Activated CD8-positive, alpha-beta memory T cell treated with anti-CD3 and anti-CD28 coated beads, Interleukin-2, amount 50 U/mL, for 4 hours (primary cell): ENCODE results near the gene CERKL.

Experiments used
- DNase-seq: peaks from one replicate; pipeline ENCODE4 v3.0.0-alpha.2; 2020

CERKL gene

GRCh38 chr2:181573140-181573736 lies 83.7 kb downstream of the CERKL start:
- DNase-seq: no peak

GRCh38 chr2:181570833-181571661 lies 85.9 kb downstream of the CERKL start:
- no peak for DNase-seq

DNA sequence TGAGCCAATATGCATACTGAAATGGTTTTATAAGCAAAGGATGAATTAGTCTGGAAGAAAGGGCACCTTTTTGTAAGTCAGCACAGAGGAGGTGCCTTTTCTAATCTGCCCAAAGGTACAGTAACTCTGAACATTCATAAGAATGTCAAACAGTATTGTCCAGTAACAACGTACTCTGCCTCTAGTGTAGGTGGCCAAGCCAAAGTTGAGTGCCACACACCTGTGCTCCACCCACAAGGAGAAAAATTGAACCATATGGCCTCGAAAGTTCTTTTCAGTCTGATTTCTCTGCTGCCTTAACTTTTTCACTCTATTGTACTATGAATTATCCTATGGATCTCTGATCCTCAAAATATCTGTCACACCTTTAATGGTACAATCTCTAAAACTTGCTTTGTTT lies 86.8 kb downstream of the CERKL start:
- DNase-seq: no peak

DNA sequence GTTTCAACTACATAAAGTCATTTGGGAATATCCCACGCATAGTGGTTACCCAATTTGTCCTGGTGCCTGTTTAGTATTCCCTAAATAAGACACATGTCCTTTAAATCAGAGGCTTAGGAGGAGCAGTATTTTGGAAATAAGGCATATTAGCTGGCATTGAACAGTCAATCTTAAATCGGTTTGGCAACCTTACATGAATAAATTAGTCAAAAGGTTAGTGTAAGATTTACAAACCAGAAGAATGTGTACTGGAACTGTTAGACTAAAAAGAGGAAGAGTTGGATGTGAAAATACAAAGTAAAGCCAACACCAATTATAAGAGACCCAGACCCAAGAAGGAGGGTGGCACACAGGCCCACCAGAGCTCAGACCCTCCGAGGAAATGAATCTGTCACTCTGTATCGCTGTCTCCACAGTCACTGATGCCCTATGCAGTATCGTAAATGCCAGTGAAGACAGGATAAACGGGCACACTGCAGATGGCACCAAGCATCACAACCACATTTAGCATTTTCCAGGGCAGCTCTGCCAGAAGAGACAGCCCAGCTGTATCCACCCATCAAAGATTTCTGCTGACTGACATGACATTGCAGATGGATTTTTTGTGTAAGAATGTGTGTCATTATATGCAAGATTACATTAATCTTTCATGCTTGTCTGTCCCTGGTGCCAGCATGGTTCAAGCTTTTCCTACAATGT lies 90.4 kb downstream of the CERKL start:
- no peak for DNase-seq

DNA sequence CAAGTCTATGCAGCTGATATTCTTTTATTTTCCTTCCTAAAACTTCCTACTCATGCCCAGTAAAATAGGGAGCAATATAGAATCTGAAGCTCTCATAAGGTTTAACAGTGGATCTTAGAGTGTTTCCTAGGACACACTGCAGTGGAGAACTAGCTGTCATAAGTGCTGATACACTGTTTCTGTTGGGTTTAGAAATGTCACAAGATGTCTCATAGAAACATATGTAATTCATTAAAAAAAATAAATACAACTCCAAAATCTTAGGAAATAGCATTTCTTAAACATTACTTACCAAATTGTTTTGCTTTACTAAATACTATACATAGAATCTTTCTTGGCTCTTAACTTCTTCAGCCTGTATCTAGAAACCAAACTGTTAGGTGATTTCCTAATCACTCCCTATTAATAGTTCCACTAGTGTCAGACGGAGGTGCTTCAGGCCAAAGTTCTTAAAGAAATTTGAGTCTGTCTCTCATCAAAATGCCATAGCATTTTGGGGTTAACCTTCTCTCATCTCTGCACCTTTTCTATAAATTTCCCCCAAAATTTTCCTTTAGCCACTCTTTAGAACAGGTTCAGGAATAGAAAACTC lies 93.7 kb downstream of the CERKL start:
- DNase-seq: no peak

GRCh38 chr2:181558371-181558770 lies 98.5 kb downstream of the CERKL start:
- DNase-seq: no peak

DNA sequence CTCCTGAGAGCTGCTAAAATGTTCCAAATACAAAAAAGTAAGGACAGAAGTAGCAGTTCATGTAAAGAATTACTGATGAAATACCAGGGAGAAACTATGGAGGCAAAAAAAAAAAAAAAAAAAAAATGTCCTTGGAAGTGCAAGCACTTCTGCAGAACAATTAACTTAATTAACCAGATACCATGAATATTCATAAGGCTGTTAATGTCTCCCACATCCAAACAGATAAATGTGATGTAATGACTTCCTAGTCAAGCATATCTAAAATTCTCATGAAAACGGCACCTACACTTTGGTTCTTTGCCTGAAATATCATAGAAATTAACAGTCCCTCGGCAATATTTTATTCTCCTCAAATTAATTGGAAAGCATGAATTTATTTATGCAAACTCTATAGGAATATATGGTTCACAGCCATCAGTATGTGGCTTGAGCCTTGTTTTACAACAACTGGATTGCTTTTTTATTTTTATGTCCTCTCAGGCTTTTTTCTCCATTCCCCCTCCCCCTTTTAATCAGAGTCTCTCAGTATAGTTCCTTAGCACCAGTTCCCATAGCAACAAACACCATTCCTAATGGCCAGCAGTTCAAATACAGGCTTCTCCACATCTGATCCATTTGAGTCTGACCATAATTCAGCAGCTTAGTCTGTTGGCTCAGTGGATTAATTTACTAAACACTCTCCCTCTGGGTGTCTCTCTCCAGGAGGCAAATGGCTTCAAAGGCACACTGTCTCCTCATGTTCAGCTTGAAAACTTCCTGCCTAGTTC lies 102.7 kb downstream of the CERKL start:
- no peak for DNase-seq

- no peak for DNase-seq
These were observed 103.7 kb downstream of the CERKL start for GRCh38 chr2:181553244-181553643.

- DNase-seq: no peak
These were observed 104.1 kb downstream of the CERKL start for GRCh38 chr2:181552808-181553207.

- no peak for DNase-seq
These were observed 110.8 kb downstream of the CERKL start for GRCh38 chr2:181546086-181546485.

GRCh38 chr2:181542170-181542569 lies 114.7 kb downstream of the CERKL start:
- no peak for DNase-seq

DNA sequence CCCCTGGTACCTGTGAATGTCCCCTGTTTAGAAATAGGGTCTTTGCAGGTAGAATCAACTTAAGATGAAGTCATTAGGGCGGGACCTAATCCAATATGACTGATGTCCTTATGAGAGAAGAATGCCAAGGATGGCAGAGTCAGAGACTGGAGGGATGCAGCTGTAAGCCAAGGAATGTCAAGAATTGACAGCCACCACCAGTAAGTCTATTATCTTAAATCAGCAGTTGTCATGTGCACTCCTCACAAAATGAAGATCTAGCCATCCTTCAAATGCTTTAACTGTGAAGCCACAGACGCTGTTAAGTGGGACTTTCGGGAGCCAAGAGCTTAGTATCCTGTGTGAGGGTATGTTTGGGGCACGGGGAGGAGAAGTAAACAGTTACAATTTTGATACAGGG lies 116.5 kb downstream of the CERKL start:
- DNase-seq: no peak

DNA sequence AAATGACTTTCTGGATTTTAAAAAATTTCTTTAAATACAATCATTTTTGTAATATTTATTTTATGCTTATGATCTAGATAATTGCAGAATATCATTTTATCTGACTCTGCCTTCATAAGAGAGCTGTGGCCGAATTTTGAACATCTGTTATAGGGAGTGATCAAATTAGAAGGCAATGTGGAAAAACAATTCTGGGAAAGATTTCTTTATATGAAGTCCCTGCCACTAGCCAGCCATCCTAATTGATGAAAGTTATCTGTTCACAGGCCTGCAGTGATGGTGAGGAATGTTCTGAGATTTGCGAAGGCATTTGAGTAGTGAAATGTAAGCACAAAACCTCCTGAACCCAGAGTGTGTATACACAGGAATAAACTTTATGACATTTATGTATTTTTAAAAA lies 120.2 kb downstream of the CERKL start:
- no peak for DNase-seq

DNA sequence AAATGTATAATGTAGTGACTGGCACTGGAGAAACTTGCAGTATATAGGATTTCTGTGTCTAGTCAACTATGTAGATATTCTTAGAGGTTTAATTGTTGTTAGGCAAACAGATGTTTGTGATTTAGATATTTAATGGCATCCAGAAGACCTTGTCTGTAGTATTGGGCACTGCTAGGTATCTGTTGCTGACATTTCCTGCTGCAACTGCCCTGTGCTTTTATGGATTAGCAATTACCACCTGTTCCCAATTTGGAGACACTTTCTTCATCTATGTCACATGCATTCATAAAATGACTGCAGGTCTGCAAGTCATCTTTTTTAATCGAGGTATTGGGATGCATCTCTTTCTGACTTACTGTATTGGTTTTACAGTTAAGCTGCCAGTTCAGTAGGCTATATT lies 128.5 kb downstream of the CERKL start:
- no peak for DNase-seq

DNA sequence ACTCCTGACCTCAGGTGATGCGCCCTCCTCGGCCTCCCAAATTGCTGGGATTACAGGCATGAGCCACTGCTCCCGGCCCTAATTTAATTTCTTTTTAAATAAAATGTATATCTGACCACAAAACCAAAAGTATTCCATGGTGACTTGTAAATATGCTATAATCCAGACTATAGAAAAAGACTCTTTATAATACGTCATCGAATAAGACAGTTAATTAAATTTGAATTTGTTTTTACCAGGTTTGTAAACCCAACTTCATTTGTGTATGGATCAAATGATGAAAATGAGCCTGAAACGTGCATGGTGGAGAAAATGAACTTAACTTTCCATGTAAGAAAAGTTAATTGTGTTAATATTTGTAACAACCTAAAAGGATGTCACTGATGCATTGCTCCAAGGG lies 129.8 kb downstream of the CERKL start:
- no peak for DNase-seq

DNA sequence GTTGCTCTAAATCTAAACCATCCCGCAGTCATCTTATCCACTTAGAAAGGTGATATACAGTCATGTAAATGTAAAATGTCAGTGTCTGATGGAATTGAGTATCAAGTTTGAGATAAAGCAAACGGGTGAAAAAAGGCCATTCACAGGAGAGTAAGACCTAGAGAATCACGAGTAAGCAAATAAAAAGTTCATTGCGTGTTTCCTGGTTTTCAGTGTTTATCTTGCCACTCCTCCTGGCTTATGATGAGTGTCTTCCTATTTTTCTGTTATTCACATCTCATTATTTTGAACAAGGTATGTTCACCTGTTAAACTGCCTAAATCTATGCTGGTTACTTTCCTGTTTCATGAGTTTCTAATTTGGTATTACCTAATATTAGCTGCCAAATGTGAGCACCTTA lies 130.9 kb downstream of the CERKL start:
- DNase-seq: no peak

DNA sequence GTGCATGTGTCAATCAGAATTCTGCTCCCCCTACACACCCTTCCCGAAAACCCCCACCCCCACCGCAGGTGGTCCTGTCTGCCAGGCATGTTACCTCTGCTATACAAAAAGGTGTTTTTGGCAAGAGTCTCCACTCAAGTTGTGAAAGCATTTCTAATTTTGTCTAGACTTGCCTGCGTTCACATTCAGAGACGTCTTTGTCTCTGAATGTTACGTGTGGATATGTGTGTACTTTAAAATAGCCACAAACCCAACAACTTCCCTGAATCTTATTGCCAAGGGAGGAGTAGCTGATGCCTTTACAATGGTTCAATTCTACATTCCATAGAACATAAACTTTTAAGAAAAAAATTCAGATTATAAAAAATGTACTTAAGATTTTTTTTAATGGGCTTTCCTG lies 133.1 kb downstream of the CERKL start:
- no peak for DNase-seq

GRCh38 chr2:181520253-181520652 lies 136.7 kb downstream of the CERKL start:
- DNase-seq: no peak

DNA sequence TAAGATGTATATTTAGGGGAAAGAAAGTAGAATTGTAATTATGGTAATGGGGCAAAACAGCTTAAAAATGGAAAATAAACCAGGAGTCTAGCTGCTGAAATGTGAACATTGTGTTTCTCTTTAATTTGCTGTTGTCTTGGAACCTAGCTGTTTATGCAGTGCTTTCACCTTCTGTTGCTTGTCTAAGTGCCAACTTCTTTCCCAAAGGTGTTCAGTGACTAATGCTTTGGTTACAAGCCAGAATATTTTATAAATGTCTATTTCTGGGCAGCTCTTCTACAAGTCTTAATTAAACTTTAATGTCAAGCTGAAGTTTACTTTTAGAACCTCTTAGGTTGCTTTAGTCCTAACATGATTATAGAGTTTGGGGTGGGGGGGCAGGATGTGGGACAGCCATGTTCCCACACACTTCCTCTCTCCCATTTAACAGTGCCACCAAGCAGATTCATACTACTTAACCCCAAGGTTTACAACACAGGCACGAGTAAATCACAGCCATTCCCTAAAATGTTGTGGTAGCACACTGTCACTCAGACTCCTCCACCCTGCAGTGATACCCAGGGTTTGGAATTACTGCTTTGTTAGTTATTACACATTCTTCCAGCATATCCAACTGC lies 139.1 kb downstream of the CERKL start:
- DNase-seq: no peak

GRCh38 chr2:181516992-181517391 lies 139.9 kb downstream of the CERKL start:
- DNase-seq: no peak

DNA sequence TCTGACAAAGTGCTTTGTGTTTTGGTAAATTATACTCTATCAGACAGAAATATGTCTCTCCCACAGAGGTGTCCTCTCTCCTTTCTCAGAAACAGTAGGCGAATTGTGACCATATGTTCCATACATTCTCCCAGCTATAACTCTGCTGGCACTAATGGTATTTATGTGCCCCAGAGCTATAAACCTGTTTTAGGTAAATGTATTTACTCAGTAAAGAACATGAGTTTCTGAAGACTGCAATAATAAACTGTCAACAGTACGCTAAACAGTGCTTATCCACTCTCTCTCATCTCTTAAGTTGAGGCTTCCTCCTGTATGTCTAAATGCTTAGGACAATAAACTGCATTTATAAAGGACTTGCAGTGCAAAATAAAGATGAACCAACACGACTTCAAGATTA lies 141.2 kb downstream of the CERKL start:
- DNase-seq: no peak

- DNase-seq: no peak
These were observed 156.7 kb downstream of the CERKL start for GRCh38 chr2:181500201-181500600.

- DNase-seq: no peak
These were observed 157.7 kb downstream of the CERKL start for GRCh38 chr2:181499231-181499630.
